Neural progenitor cell (in vitro differentiated cells): ENCODE data around the gene RRAS2.

Experiments used
- EZH2 ChIP-seq: fragments of 200-600 bp; sonication (generic); IDR thresholded peaks from 2 replicates; pipeline ENCODE4 v1.6.1; 2017; ENCODE audit warnings: antibody characterized with exemption, mild to moderate bottlenecking, moderate library complexity
- EZH2phosphoT487 ChIP-seq: fragments of 200-600 bp; sonication (generic); IDR thresholded peaks from 2 replicates; pipeline ENCODE4 v1.6.1; 2017; ENCODE audit warnings: antibody characterized with exemption
- TF ChIP-seq, protein P1 (sequence below): fragments of 200-600 bp; sonication (generic); IDR thresholded peaks from 2 replicates; pipeline ENCODE4 v1.5.1; 2017; ENCODE audit warnings: antibody characterized with exemption, mild to moderate bottlenecking

DNA sequence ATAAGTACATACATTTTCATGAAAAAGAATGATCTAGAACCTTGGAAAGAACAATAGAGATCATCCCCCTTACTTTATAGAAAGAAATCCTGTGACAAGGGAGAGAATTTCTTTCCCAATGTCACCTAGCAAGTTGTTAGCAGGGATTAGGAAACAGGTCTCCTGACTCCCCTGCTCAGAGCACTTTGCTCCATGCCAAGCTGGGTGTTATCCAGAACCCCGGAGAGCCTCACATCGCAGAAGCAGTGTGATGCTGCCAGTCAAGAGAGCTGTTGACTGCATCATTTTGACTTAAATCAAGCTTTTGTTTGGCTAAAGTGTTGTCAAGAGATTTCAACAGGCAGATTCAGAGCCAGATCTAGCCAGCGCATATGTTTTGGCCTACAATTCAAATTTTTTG is 3.6 kb upstream of the RRAS2 start:
- TF ChIP-seq EZH2phosphoT487 (no peak), EZH2 (no peak)
- TF ChIP-seq, protein P1, sequence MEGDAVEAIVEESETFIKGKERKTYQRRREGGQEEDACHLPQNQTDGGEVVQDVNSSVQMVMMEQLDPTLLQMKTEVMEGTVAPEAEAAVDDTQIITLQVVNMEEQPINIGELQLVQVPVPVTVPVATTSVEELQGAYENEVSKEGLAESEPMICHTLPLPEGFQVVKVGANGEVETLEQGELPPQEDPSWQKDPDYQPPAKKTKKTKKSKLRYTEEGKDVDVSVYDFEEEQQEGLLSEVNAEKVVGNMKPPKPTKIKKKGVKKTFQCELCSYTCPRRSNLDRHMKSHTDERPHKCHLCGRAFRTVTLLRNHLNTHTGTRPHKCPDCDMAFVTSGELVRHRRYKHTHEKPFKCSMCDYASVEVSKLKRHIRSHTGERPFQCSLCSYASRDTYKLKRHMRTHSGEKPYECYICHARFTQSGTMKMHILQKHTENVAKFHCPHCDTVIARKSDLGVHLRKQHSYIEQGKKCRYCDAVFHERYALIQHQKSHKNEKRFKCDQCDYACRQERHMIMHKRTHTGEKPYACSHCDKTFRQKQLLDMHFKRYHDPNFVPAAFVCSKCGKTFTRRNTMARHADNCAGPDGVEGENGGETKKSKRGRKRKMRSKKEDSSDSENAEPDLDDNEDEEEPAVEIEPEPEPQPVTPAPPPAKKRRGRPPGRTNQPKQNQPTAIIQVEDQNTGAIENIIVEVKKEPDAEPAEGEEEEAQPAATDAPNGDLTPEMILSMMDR: no peak
